ENCODE measurements around the gene RSL24D1. TPM values are rescaled to one million over a fixed set of nuclear protein-coding genes. Genes with fewer than 3 reads are reported as not detected.

RSL24D1 gene
- total RNA-seq, 4 donors from 2014 or later = 41.4 to 70.3 (median 47.5) TPM

DNA sequence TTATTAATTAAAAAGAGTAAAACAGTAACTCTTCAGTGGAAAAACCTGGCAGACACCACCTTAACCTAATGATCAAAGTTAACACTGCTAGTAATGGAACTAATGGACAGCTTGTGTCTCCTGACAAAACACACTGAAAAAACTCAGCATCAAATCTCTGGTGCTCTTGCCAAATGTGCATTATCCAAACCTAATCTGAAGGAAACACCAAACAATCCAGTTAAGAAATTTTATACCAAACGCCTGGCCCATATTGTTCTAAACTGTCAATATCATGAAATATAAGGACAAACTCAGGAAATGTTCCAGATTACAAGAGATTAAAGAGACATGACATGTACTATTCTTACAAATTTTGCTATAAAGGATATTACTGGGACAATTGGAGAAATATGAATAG lies 10.4 kb downstream of the RSL24D1 start:
- DNase-seq (ENCODE audit: low spot score in 2 of 2) = no peak
- H3K4me3 ChIP-seq (ENCODE audit: low read depth, poor library complexity, severe bottlenecking) = no peak overlapping the region
- TF ChIP-seq POLR2A (IDR thresholded peaks at IDR 0.05) (no peak), CTCF (IDR thresholded peaks at IDR 0.05) (no peak)
- intact Hi-C loops (cut with DNase I; ENCODE audit: low total_unique reads) = no loop called here
- WGBS, 2 donors = 64 to 78% methylated on average over 1 of the region's 1 CpG

DNA sequence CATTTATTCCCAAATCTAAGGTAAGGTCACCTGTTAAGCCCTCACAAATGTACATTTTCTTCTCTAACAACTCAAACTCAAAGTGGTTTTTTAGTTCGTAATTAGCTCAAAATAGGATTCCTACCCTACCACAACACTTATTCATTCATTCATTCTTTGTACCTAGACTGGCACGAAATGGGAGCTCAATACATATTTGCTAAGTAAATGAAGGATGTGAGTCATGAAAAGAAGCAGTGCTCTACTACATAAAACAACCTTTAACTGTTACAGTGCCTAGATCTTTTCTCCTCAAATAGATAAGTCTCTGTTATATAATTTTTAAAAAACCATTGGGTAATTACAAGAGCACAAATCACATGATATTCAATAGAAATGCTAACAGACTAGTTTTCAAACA lies 13.1 kb downstream of the RSL24D1 start:
- intact Hi-C loops (cut with DNase I; ENCODE audit: low total_unique reads) = no loop called here
- H3K4me3 ChIP-seq (ENCODE audit: low read depth, poor library complexity, severe bottlenecking) = no peak overlapping the region
- no peak for DNase-seq (ENCODE audit: low spot score in 2 of 2)
- 82 to 90% methylated on average over 2 of the region's 2 CpGs for WGBS, 2 donors
- TF ChIP-seq POLR2A (IDR thresholded peaks at IDR 0.05) (no peak), CTCF (IDR thresholded peaks at IDR 0.05) (no peak)

DNA sequence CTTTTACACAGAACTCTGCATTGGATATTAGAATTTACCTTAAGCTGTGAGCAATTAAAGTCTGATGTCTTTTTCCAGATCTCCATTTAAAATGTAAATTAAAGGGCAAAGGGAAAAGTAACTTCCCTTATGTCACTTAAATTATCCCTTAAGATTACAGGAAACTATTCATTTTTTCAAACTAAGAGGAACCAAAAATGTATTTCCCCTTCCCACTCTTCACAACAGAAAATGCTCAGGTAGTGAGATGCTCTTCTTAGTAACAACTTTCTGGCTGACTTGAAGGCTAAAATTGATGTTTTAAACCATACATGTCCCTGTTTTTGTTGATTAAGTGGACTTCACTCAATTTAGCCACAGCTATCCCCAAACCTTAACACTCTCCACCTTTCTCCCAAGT lies 17.6 kb downstream of the RSL24D1 start:
- intact Hi-C loops (cut with DNase I; ENCODE audit: low total_unique reads) = no loop called here
- H3K4me3 ChIP-seq (ENCODE audit: low read depth, poor library complexity, severe bottlenecking) = no peak overlapping the region
- no peak for DNase-seq (ENCODE audit: low spot score in 2 of 2)
- TF ChIP-seq CTCF (IDR thresholded peaks at IDR 0.05) (no peak), POLR2A (IDR thresholded peaks at IDR 0.05) (no peak)

GRCh38 chr15:55170361-55170760 lies 26.4 kb downstream of the RSL24D1 start:
- TF ChIP-seq CTCF (IDR thresholded peaks at IDR 0.05) (no peak), POLR2A (IDR thresholded peaks at IDR 0.05) (no peak)
- no peak for DNase-seq (ENCODE audit: low spot score in 2 of 2)
- H3K4me3 ChIP-seq (ENCODE audit: low read depth, poor library complexity, severe bottlenecking) = no peak overlapping the region
- 51 to 83% methylated on average over 4 of the region's 4 CpGs for WGBS, 2 donors
- intact Hi-C loops (cut with DNase I; ENCODE audit: low total_unique reads) = no loop called here

DNA sequence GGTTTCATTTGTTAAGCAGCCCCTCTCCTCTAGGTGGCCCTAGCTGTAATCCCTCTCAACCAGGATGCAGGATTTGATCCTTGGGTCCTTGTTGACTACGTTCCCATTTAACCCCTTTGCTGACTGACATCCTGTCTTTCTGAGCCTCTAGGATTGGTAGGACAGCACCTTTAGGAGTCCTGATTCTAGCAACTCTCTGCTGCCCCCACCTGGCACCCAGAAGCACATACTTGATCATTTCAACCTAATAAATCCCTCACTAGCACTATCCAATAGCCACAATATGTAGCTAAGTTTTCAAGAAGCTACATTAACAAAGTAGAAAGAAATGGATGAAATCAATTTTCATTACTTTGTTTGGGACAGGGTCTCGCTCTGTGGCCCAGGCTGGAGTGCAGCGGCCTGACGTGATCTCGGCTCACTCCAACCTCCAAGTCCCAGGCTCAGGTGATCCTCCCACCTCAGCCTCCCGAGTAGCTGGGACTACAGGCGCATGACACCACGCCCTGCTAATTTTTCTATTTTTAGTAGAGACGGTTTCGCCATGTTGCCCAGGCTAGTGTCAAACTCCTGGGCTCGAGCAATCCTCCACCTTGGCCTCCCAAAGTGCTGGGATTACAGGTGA lies 28.3 kb downstream of the RSL24D1 start:
- H3K4me3 ChIP-seq (ENCODE audit: low read depth, poor library complexity, severe bottlenecking) = no peak overlapping the region
- peak in 1 of 2 donors; percentile 20 for DNase-seq (ENCODE audit: low spot score in 2 of 2)
- 72% methylated on average over 11 of the region's 11 CpGs for WGBS, 2 donors
- intact Hi-C loops (cut with DNase I; ENCODE audit: low total_unique reads) = no loop called here
- no peak for TF ChIP-seq POLR2A (IDR thresholded peaks at IDR 0.05)
- no peak for TF ChIP-seq CTCF (IDR thresholded peaks at IDR 0.05)

DNA sequence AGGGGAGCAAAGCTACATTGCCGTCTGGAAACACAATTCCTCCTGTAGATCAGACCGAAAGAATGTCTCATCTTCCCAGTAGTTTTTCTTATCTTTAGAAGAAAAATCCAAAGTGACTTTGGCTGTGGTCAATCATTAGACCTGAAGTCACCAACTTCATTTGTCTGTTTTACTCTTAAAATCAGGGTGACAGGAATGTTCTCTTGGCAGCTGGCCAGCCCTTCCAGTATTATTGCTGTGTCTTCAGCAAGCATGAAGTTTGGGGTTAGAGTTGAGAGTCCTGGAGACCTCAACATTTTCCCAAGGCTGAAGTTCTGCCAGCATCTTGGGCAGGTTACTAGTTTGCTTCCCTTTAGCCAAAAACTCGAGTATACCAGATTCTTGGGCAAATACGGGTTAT lies 32.5 kb downstream of the RSL24D1 start:
- no peak overlapping the region for H3K4me3 ChIP-seq (ENCODE audit: low read depth, poor library complexity, severe bottlenecking)
- TF ChIP-seq CTCF (IDR thresholded peaks at IDR 0.05) (no peak), POLR2A (IDR thresholded peaks at IDR 0.05) (no peak)
- DNase-seq (ENCODE audit: low spot score in 2 of 2) = no peak
- 83 to 85% methylated on average over 4 of the region's 4 CpGs for WGBS, 2 donors
- intact Hi-C loops (cut with DNase I; ENCODE audit: low total_unique reads) = no loop called here
